Type B pancreatic cell (in vitro differentiated cells): ENCODE results near the gene HIF3A. TPM values are rescaled to one million over a fixed set of nuclear protein-coding genes. Genes with fewer than 3 reads are reported as not detected.
"Not testable (repeated sequence)": the region's sequence is repeated elsewhere in the genome, so short reads cannot be mapped to it uniquely, and the experiment has no call there.

Source experiments
- DNase-seq: peaks from one replicate; pipeline ENCODE4 v3.0.0; 2021; ENCODE audit warnings: mixed read lengths; ENCODE audit not compliant: unreplicated experiment; ENCODE audit errors: extremely low spot score
- H3K27ac Mint-ChIP-seq: 2 replicates; pipeline ENCODE4 v1.8.0; 2021; ENCODE audit warnings: mild to moderate bottlenecking, mixed read lengths
- H3K27me3 Mint-ChIP-seq: 2 replicates; pipeline ENCODE4 v1.8.0; 2021; ENCODE audit warnings: mixed read lengths
- H3K36me3 Mint-ChIP-seq: 2 replicates; pipeline ENCODE4 v1.8.0; 2021; ENCODE audit warnings: mixed read lengths
- H3K4me1 Mint-ChIP-seq: one replicate; pipeline ENCODE4 v1.8.0; 2021; ENCODE audit warnings: mixed read lengths; ENCODE audit not compliant: unreplicated experiment
- H3K4me3 Mint-ChIP-seq: 2 replicates; pipeline ENCODE4 v1.8.0; 2021; ENCODE audit warnings: mild to moderate bottlenecking, mixed read lengths
- H3K9me3 Mint-ChIP-seq: 2 replicates; pipeline ENCODE4 v1.8.0; 2021; ENCODE audit warnings: mixed read lengths
- total RNA-seq: library from RNA; stranded (reverse); gene quantifications from 2 replicates; pipeline ENCODE4 v1.2.1, GENCODE V29; 2021; ENCODE audit warnings: low replicate concordance
- TF ChIP-seq, protein P1 (sequence below): fragments of 200-600 bp; sonication (generic); conservative IDR thresholded peaks from 2 replicates; pipeline ENCODE4 v1.5.0; 2021; ENCODE audit warnings: antibody characterized with exemption, mild to moderate bottlenecking

The HIF3A gene
- total RNA-seq, 1 donor from 2014 or later = 62.4 TPM

- no peak overlapping the region for H3K27ac Mint-ChIP-seq
- H3K4me1 Mint-ChIP-seq = peaks cover 14% of the 10 kb centered on the region
- peaks cover 13% of the 10 kb centered on the region for H3K9me3 Mint-ChIP-seq
- no peak for DNase-seq
- H3K4me3 Mint-ChIP-seq = no peak overlapping the region
- TF ChIP-seq, protein P1, sequence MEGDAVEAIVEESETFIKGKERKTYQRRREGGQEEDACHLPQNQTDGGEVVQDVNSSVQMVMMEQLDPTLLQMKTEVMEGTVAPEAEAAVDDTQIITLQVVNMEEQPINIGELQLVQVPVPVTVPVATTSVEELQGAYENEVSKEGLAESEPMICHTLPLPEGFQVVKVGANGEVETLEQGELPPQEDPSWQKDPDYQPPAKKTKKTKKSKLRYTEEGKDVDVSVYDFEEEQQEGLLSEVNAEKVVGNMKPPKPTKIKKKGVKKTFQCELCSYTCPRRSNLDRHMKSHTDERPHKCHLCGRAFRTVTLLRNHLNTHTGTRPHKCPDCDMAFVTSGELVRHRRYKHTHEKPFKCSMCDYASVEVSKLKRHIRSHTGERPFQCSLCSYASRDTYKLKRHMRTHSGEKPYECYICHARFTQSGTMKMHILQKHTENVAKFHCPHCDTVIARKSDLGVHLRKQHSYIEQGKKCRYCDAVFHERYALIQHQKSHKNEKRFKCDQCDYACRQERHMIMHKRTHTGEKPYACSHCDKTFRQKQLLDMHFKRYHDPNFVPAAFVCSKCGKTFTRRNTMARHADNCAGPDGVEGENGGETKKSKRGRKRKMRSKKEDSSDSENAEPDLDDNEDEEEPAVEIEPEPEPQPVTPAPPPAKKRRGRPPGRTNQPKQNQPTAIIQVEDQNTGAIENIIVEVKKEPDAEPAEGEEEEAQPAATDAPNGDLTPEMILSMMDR = no peak
- H3K36me3 Mint-ChIP-seq = peaks cover 45% of the 10 kb centered on the region
- no peaks in the 10 kb centered on the region for H3K27me3 Mint-ChIP-seq
Measured at GRCh38 chr19:46306501-46306900, 9.7 kb downstream of the HIF3A start.

DNA sequence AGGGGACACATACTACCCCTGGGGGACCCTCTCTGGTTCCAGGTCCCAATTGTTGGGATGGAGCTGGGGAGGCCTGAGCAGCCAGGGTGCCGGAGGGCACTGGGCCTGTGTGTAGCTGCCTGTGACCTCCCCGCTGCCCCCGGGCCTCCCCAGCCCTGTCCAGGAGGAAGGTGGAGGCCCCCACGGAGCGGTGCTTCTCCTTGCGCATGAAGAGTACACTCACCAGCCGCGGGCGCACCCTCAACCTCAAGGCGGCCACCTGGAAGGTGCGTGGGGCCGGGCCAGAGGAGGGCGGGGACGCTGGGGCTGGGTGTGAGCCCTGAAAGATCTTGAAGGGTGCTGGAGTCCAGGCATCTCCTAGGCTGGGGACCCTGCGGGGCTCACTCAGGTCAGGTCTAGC is 11.7 kb downstream of the HIF3A start:
- Mint-ChIP-seq H3K9me3 (peaks cover 13% of the 10 kb centered on the region), H3K27ac (no peak overlapping the region), H3K4me3 (no peak overlapping the region), H3K36me3 (peaks cover 46% of the 10 kb centered on the region), H3K27me3 (no peaks in the 10 kb centered on the region), H3K4me1 (peaks cover 7% of the 10 kb centered on the region)
- DNase-seq = no peak
- TF ChIP-seq, protein P1 = no peak

GRCh38 chr19:46309056-46309455 is 12.2 kb downstream of the HIF3A start:
- peaks cover 46% of the 10 kb centered on the region for H3K36me3 Mint-ChIP-seq
- peaks cover 13% of the 10 kb centered on the region for H3K9me3 Mint-ChIP-seq
- DNase-seq = no peak
- peaks cover 7% of the 10 kb centered on the region for H3K4me1 Mint-ChIP-seq
- no peak overlapping the region for H3K27ac Mint-ChIP-seq
- H3K4me3 Mint-ChIP-seq = no peak overlapping the region
- TF ChIP-seq, protein P1 = no peak
- no peaks in the 10 kb centered on the region for H3K27me3 Mint-ChIP-seq

GRCh38 chr19:46311444-46311843 is 14.6 kb downstream of the HIF3A start:
- TF ChIP-seq, protein P1 = no peak
- no peaks in the 10 kb centered on the region for H3K4me1 Mint-ChIP-seq
- H3K36me3 Mint-ChIP-seq = peaks cover 27% of the 10 kb centered on the region

GRCh38 chr19:46313540-46314469 is 17.0 kb downstream of the HIF3A start:
- not testable (repeated sequence) for H3K27me3 Mint-ChIP-seq, H3K4me1 Mint-ChIP-seq, H3K9me3 Mint-ChIP-seq, H3K4me3 Mint-ChIP-seq, DNase-seq, H3K27ac Mint-ChIP-seq
- peaks cover 14% of the 10 kb centered on the region for H3K36me3 Mint-ChIP-seq

More at GRCh38 chr19:46311444-46311843, 14.6 kb downstream of the HIF3A start:
- no peak overlapping the region for H3K27ac Mint-ChIP-seq
- no peaks in the 10 kb centered on the region for H3K27me3 Mint-ChIP-seq
- H3K9me3 Mint-ChIP-seq = no peaks in the 10 kb centered on the region
- no peak for DNase-seq
- no peak overlapping the region for H3K4me3 Mint-ChIP-seq

DNA sequence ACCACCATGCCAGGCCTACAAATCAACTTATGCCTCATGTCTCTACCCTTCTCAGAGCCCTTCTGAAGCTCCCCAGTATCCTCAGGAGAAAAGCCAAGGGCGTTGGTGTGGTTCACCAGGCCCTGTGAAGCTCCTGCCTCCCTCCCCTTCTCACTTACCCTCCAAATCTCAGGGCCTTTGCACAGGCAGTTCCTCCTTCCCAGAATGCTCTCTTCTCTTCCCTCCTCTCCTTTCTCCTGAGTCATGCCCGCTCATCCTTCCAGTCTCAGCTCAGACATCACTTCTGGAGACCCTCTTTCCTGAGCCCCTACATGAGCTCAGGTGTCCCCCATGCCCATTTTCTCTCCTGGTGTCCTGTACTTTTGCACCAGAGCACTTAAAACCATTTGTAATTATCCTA is 20.5 kb downstream of the HIF3A start:
- Mint-ChIP-seq H3K36me3 (peaks cover 8% of the 10 kb centered on the region), H3K4me3 (no peak overlapping the region), H3K9me3 (no peaks in the 10 kb centered on the region), H3K27me3 (no peaks in the 10 kb centered on the region), H3K27ac (no peak overlapping the region), H3K4me1 (peaks cover 4% of the 10 kb centered on the region)
- TF ChIP-seq, protein P1 = no peak
- DNase-seq = no peak
